Thoracic aorta (tissue), 2 donors: Measurements from ENCODE around the gene NLRX1. TPM values are rescaled to one million over a fixed set of nuclear protein-coding genes. Genes with fewer than 3 reads are reported as not detected.

ENCODE experiments used
- ATAC-seq: fragments of 150-250 bp; one replicate; pipeline ENCODE4 v1.8.0; 2017; ENCODE audit warnings: low read depth; ENCODE audit not compliant: insufficient number of reproducible peaks, low FRiP score
- DNase-seq: peaks from one replicate; pipeline ENCODE4 v3.0.0-alpha.2; 2020; ENCODE audit warnings: low spot score
- H3K27ac ChIP-seq, 2 donors: fragments of 200-600 bp; sonication (generic); 1 replicate in 1 of 2; 2 replicates in 1 of 2; pipeline ENCODE4 v1.5.1; 2016; ENCODE audit warnings: mild to moderate bottlenecking in 2 of 2, moderate library complexity in 2 of 2
- H3K27me3 ChIP-seq: fragments of 200-600 bp; sonication (generic); replicated peaks from 2 replicates; pipeline ENCODE4 v1.6.0; 2016; ENCODE audit warnings: mild to moderate bottlenecking; ENCODE audit not compliant: insufficient read depth
- H3K36me3 ChIP-seq: fragments of 200-600 bp; sonication (generic); one replicate; pipeline ENCODE4 v1.5.1; 2016
- H3K4me1 ChIP-seq, 2 donors: fragments of 200-600 bp; sonication (generic); 1 replicate in 1 of 2; 2 replicates in 1 of 2; pipeline versions ENCODE4 v1.5.1 to v1.6.0; 2016; ENCODE audit warnings: low read depth in 2 of 2, mild to moderate bottlenecking in 1 of 2; ENCODE audit not compliant: control insufficient read depth in 1 of 2
- H3K4me3 ChIP-seq: fragments of 200-600 bp; sonication (generic); 2 replicates; pipeline ENCODE4 v1.5.1; 2016; ENCODE audit warnings: mild to moderate bottlenecking
- H3K9me3 ChIP-seq: fragments of 200-600 bp; sonication (generic); 2 replicates; pipeline ENCODE4 v1.5.1; 2016
- CTCF ChIP-seq: fragments of 200-600 bp; sonication (generic); IDR thresholded peaks from one replicate; pipeline ENCODE4 v1.5.1; 2019; ENCODE audit warnings: antibody characterized with exemption
- total RNA-seq, 2 donors: library from RNA; depleted of rRNA; stranded (reverse); fragments of >200 nt; gene quantifications; one replicate each; pipeline versions ENCODE4 v1.1.0 to v1.2.3, GENCODE V29; 2016

The NLRX1 gene
- total RNA-seq, 2 donors from 2014 or later, result 18.9 to 20.2 TPM

- TF ChIP-seq CTCF, result no peak
- H3K9me3 ChIP-seq, result no peaks in the 10 kb centered on the region
- no peaks in the 10 kb centered on the region for H3K4me1 ChIP-seq
- H3K36me3 ChIP-seq, result no peaks in the 10 kb centered on the region
- no peak overlapping the region for H3K27ac ChIP-seq
- ATAC-seq, result no peak
- no peak overlapping the region for H3K4me3 ChIP-seq
- no peaks in the 10 kb centered on the region for H3K27me3 ChIP-seq
- DNase-seq, result no peak
Measured at GRCh38 chr11:119155733-119156492, 12.6 kb upstream of the NLRX1 start.

- H3K9me3 ChIP-seq, result no peaks in the 10 kb centered on the region
- no peaks in the 10 kb centered on the region for H3K4me1 ChIP-seq
- no peak for DNase-seq
- H3K36me3 ChIP-seq, result no peaks in the 10 kb centered on the region
- ATAC-seq, result no peak
- no peak overlapping the region for H3K27ac ChIP-seq
- TF ChIP-seq CTCF, result no peak
- H3K4me3 ChIP-seq, result no peak overlapping the region
- no peaks in the 10 kb centered on the region for H3K27me3 ChIP-seq
Measured at GRCh38 chr11:119156496-119156895, 12.0 kb upstream of the NLRX1 start.

- Histone ChIP-seq H3K36me3 (no peaks in the 10 kb centered on the region), H3K27me3 (no peaks in the 10 kb centered on the region), H3K27ac (no peak overlapping the region), H3K4me1 (no peaks in the 10 kb centered on the region), H3K4me3 (no peak overlapping the region), H3K9me3 (no peaks in the 10 kb centered on the region)
- no peak for TF ChIP-seq CTCF
- DNase-seq, result no peak
- no peak for ATAC-seq
Measured at GRCh38 chr11:119157063-119157462, 11.5 kb upstream of the NLRX1 start.

- Histone ChIP-seq H3K4me3 (no peak overlapping the region), H3K27ac (no peak overlapping the region), H3K9me3 (no peaks in the 10 kb centered on the region), H3K4me1 (no peaks in the 10 kb centered on the region), H3K27me3 (no peaks in the 10 kb centered on the region), H3K36me3 (no peaks in the 10 kb centered on the region)
- DNase-seq, result no peak
- TF ChIP-seq CTCF, result no peak
- ATAC-seq, result no peak
Measured at GRCh38 chr11:119158467-119158866, 10.1 kb upstream of the NLRX1 start.

GRCh38 chr11:119160151-119160550 lies 8.4 kb upstream of the NLRX1 start:
- DNase-seq (no peak), ATAC-seq (no peak)
- H3K4me3 ChIP-seq, result no peak overlapping the region
- H3K27ac ChIP-seq, result no peak overlapping the region
- H3K27me3 ChIP-seq, result no peaks in the 10 kb centered on the region
- H3K36me3 ChIP-seq, result no peaks in the 10 kb centered on the region
- no peaks in the 10 kb centered on the region for H3K4me1 ChIP-seq
- H3K9me3 ChIP-seq, result no peaks in the 10 kb centered on the region
- TF ChIP-seq CTCF, result no peak
